Activated CD4-positive, alpha-beta T cell treated with anti-CD3 and anti-CD28 coated beads, Interleukin-2, Interleukin-6, amounts not matched to agents 100 ng/mL and 50 ng/mL, durations not matched to agents 16 hours and 8 hours (primary cell): ENCODE measurements around the gene KLHL36.
"Not testable (repeated sequence)": the region's sequence is repeated elsewhere in the genome, so short reads cannot be mapped to it uniquely, and the experiment has no call there.

Experiments used
- DNase-seq: peaks from one replicate; pipeline ENCODE4 v3.0.0-alpha.2; 2020

Gene KLHL36

DNA sequence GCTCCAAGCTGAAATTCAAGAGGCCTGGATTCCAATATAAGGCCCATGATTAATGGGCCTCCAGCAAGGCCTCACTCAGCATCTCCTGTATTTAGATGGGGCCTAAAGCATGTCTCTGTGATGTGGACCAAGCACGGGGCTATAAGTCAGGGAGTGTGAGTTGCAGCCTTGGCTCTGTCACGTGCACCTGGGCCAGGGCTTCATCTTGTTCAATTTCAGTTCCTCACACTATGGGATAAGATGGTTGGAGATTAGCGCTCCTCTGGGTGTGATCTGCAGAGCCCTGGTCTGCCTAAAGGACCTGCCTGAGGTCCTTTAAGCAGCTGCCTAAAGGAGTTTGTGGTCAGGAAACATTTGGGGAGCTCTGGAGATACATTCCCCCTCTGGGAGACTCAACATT lies 25.2 kb downstream of the KLHL36 start:
- no peak for DNase-seq

GRCh38 chr16:84675423-84675822 lies 27.1 kb downstream of the KLHL36 start:
- DNase-seq, result no peak

DNA sequence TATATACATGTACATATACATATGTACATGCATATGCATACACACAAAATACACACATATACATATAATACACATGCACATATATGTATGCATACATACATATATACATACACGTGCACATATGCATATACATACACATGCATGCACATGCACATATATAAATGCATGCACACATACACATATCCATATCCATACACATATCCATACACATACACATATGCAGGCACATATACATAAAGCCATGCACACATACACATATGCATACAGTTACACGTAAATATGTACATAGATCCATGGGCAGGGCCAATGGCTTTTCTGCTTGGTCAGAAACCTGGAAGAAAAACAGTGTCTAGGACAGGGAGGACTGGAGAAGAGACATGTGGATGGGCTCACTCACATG lies 27.6 kb downstream of the KLHL36 start:
- no peak for DNase-seq

DNA sequence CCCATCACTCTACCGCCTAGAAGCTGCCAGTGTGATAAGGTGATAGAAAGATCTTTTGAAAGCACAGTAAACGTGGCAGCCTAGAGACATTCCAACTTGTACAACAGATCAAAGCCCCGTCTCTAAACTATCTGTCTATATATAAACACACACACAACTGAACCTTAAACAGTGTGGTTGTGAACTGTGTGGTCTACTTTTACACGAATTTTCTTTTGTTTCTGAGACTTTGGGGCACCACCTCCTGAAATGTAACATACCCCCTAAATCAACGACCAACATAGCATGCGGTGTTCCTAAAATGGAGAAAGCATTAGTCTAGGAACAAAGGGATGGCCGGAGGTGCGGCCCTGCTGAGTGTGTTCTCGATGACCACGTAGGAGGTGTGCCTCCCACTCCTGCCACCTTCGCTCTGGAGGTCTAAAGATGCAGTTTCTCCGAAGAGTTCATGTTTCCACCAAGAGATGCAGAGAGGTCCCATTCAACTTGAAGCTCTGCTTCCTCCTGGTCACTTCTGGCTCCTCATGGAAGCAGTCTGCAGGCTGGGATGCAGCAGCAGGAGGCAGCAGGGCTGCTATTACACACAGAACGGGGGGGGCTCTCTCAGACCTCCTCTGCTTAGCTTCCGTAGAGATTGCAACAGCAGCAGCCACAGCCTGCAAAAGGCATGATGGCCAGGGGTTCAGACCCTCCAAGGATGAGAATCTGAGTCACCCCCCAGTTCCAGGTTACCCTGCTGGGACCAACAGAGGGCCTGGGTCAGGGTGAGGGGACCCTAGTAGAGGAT lies 28.9 kb downstream of the KLHL36 start:
- DNase-seq, result no peak

- no peak for DNase-seq
These were observed 29.5 kb downstream of the KLHL36 start for GRCh38 chr16:84677849-84678248.

DNA sequence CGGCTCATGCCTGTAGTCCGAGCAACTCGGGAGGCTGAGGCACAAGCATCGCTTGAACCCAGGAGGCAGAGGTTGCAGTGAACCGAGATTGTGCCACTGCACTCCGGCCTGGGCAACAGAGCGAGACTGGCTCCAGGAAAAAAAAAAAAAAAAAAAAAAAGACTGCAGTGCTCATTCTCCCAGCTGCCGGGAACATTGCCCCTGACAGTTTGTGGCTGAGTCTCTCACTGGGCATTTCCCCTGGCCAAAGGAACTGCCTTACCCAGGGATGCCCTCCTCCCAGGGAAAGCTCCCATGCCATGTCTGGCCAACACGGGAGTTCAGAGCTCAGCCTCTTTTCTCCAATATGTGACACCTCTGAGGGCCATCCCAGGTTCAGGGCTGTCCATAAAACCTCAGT lies 30.2 kb downstream of the KLHL36 start:
- no peak for DNase-seq

DNA sequence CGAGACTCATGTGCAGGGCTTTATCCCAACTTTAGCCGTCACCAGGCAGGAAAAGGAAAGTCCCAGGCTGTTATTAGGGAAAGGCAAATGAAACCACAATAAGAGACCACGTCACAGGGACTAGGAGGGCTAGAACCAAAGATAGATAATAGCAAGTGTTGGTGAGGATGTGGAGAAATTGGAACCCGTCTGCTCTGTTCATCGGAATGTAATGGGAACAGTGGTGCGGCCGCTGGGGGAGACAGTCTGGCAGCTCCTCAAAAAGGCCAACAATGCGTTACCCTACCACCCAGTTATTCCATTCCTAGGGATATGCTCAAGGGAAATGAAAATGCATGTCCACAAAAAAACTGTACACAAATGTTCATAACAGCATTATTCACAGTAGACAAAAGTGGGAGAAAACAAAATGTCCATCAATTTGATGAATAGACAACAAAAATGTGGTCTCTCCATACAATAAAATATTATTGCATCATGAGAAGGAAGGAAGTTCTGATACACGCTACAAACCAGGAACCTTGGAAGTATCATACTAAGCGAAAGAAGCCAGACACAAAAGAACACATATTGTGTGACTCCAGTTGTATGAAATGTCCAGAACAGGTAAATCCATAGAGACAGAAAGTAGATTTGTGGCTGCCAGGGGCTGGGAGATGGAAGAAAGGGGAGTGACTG lies 32.0 kb downstream of the KLHL36 start:
- no peak for DNase-seq

- DNase-seq, result no peak
These were observed 32.7 kb downstream of the KLHL36 start for GRCh38 chr16:84680843-84681629.

DNA sequence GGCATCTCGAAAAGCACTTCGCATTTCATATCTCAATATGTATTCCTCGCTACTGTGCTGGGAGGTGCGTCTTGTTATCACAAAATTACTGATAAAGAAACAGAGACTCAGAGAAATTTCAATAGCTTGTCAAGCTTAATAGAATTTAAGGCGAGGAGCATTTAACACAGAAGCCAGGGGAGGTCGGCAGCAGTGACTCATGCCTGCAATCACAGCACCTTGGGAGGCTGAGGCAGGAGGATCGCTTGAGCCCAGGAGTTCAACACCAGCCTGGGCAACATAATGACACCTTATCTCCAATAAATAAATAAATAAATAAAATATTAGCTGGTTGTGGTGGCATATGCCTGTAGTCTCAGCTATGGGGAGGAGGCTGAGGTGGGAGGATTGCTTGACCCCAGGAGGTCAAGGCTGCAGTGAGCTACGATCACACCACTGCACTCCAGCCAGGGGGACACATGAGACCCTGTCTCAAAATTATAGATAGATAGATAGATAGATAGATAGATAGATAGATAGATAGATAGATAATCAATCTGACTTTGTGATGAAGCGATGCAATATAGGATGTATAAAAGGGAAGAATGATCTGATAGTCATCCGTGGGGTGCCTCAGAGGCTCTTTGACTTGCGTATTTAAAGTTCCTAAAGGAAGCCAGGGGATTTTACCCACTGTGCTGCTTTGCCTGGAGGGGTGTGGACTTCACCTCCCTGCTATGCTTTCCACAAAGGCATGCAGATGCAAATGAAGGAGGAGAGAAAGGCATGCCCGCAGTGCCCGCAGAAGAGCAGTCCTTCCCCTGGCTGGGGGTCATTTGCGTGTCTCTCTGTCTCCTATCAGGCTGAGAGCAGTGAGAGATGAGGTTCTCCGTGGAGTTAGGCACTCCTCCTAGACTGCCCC lies 35.6 kb downstream of the KLHL36 start:
- DNase-seq, result no peak

GRCh38 chr16:84684592-84684965 lies 36.3 kb downstream of the KLHL36 start:
- no peak for DNase-seq

GRCh38 chr16:84685210-84685609 lies 36.9 kb downstream of the KLHL36 start:
- DNase-seq, result no peak

DNA sequence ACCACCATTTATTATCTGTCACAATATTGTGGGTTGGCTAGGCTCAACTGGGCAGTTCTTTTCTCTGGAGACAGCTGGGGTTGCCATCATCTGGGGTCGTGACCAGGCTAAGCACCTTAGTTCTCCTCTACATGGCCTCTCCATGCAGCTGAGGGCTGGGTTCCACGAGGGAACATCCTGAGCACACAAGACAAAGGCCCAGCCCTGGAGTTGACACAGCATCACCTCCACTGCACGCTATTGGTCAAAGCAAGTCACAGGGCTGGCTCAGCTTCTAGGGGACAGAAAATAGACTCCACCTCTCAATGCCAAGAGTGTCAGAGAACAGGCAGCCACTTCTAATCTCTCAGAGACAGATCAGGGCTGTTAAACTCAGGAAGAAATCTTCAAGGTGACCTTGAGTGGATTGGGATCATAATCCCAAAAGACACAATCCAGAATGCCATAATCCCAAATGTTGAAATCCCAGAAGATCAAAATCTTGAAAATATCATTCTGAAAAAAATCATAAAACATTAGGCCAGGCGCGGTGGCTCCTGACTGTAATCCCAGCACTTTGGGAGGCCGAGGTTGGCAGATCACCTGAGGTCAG lies 38.5 kb downstream of the KLHL36 start:
- DNase-seq, result no peak

DNA sequence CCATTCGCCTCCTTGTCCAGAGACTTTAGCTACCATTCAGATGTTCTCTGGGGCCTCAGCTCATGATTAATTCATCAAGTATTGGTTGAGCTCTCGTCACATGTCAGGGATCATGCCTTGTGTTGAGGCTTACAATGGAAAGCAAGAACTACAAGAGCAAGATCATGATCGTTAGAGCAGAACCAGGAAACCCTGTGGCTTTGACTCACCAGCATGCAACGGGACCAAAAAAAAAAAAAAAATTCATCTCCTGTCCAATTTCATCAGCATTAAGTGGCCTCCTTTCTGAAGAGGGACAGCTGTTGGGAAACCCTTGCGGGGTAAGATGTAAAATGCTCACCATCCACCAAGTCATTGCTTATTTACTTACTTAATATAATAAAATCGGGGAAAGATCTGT lies 39.4 kb downstream of the KLHL36 start:
- DNase-seq, result peak; percentile 12

DNA sequence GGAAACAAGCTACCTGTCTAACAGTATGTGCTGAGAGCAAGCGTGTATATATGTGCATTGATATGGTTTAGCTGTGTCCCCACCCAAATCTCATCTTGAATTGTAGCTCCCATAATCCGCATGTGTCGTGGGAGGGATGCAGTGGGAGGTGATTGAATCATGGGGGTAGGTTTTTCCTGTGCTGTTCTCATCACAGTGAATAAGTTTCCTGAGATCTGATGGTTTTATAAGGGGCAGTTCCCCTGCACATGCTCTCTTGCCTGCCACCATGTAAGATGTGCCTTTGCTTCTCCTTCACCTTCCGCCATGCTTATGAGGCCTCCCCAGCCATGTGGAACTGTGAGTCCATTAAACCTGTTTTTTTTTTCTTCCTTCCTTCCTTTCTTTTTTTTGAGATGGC lies 39.9 kb downstream of the KLHL36 start:
- not testable (repeated sequence) for DNase-seq

DNA sequence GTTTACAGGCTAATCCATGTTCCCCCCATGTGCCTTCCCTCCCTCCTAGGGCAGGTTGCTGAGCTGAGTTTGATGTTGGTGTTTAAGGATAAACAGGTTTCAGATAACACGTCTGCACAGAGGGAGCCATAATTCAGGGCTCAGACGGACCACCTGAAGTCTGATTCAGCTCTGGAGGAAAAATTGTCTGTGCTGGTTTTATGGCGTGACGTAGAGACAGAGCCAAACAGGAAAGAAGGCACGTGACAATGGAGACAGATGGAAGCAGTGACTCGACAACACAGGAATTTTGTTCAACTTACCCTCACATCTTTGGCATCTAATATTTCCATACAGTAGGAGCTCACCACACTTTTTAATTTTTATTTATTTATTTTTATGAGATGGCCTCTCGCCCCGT lies 40.8 kb downstream of the KLHL36 start:
- DNase-seq, result no peak

GRCh38 chr16:84690088-84690819 lies 41.9 kb downstream of the KLHL36 start:
- DNase-seq, result no peak

- no peak for DNase-seq
These were observed 44.3 kb downstream of the KLHL36 start for GRCh38 chr16:84692451-84693214.

DNA sequence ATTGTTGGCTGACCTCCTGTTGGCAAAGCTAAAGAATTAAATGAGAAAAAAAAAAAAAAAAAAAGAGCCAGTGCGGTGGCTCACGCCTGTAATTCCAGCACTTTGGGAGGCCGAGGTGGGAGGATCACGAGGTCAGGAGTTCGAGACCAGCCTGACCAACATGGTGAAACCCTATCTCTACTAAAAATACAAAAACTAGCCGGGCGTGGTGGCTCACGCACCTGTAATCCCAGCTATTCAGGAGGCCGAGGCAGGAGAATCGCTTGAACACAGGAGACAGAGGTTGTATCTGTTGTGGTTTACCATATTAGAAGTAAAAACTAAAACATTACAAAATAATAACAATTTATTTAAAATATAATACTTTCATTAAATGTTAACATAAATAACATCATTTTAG lies 45.6 kb downstream of the KLHL36 start:
- not testable (repeated sequence) for DNase-seq

GRCh38 chr16:84694980-84695379 lies 46.7 kb downstream of the KLHL36 start:
- DNase-seq, result no peak

GRCh38 chr16:84699147-84699711 lies 50.9 kb downstream of the KLHL36 start:
- peak; percentile 24 for DNase-seq
